GM19240 (cell line): ENCODE results near the gene CASD1.

Source experiments
- DNase-seq: peaks from one replicate; pipeline ENCODE4 v3.0.0; 2011; ENCODE audit warnings: low spot score; ENCODE audit not compliant: insufficient read length

CASD1 gene

DNA sequence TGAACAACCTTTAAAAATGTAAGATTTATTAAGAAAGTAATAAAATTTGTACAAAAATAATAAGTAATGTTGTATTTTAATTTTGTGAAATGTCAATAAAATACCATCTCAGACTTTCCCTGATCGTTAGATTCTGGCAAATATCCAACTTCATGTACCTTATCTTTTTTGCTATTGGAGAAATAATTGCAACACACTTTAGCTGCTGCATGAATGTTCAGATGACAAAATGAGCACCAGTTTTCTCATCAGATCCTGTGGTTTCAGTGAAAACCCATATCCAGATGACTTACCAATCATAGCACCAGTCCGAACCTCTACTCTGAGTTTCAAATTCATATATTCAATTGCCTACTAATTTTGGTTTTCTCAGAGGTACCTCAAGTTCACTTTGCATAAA, 69.9 kb downstream of the CASD1 start:
- DNase-seq = no peak

DNA sequence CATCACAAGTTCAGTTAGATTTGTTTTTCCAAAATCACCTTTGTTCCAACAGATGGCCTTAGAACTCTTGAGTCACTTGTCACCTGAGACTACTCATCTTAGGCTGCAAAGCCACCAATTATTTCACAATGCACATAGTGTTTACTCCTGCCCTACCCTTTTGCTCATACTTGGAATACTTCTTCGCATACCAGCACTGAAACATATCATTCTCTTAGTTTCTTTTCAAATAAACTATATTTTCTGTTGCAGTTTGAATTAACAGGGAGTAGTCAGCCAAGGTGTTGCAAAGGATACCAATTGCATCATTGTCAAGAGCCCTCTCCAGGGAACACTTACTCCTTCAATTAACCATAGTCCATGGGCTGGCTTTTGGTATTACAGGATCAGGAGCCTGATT, 71.0 kb downstream of the CASD1 start:
- DNase-seq = no peak

DNA sequence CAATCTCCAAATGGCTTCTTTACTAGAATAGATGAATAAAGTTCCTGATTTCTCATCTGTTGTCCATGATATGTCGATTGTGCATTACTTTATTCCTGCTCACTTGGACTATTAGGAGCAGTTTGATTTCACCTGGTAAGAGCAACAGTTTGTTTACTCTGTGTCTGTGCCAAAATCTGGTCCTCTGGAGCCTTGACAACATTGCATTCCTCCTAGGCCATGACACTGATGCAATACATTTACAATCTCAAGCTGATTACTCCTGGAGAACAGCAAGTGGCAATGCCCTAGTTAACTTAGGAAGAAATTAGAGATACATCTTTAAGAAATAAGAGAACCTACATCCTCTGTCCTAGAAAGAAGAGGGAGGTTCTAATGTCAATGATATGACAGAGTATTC, 74.5 kb downstream of the CASD1 start:
- DNase-seq = no peak

DNA sequence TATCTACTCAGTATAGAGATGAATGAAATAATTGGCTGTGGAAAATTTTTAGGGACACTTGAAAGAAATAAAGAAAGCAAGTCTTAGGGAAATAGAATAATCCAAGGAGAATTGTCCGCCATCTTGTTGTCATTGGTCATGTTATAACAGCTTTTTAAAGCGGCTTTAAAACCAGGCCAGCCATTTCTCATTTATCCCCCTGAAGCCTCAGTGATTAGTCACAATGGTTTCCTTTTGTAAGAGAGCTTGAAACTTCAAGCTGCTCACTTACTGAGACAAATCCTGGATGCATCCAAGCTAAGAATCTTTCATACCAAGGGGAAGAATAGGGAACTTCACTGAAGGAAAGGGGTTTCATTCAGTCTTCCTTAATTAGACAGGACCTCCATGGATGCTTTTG, 78.5 kb downstream of the CASD1 start:
- DNase-seq = no peak

DNA sequence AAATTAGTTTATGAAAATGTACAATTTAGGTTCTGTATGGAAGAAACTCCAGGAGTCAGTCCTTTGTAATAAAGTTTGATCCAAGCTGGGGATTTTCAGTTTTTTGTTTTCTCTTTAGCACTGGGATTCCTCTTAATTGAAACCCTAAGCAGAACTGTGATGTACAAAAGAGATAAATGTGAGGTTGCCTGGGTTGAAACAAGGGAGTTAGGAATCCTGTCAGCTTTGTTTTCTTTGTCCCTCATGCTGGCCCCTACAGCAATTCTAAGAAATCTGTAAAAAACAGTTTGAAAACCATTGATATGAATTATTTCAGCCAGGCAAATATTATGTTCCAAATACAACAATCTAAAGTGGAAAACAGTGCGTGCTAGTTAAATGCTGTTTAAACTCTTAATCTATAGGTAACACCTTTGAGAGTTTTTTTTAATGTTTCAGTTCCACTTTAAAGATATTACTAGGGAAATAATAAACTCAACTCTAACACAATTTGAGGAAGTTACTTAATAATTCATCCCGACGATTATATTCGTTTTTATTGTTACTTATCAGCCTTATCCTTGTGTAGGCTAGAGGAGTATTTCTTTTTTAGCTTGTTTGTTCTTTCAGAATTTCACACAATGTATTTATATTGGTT, 81.0 kb downstream of the CASD1 start:
- no peak for DNase-seq

DNA sequence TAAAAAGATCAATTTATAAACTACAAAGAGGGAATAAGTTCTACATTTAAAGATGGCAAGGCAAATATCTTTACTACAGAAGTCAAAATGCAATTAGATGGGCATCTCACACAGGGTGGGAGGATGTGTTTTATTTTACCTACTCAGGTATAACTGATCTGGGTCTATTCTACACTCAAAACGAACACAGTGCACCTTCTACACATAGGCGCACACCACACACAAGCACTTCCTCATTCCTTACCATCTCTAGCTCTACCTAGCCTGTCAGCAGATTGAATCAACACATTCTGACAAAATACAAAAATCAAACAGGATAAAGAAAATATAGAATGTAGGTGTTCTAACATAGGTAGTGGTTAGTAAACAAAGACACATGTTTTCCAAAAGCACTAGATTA, 81.6 kb downstream of the CASD1 start:
- DNase-seq = no peak

DNA sequence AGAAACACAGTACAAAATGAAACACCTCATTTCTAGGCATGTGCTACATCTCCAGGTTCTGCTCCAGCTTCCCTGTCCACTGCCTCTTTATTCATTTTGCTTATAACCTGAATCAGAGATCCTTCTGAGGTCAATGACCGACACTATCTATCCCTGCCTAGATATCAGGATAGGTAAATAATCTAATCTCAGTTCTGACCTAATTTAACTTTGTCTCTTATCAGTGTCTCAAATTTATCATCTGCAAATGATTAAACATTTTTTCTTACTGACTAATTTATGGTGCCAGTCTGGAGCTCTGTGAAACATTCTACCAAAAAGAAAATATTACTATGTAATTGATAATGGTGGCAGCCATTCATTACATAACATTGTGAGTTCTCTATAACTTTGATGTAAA, 85.3 kb downstream of the CASD1 start:
- DNase-seq = no peak

DNA sequence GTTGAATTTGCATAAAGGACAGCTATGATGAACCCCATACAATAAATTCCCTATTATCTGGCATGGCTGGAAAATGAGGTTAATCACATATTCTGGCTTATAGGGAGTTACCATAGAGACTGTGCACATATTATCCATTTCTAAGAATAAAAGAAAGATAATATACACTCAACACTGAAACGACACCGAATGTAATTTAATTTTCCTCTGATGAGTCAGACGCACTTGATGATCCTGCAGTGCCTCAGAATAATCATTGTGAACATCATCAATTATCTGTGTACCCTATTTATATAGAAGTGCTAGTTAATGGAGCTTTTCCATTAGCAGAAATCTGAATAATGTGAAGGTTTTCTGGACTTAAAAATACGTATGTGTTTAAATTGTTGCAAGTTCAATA, 86.1 kb downstream of the CASD1 start:
- no peak for DNase-seq

DNA sequence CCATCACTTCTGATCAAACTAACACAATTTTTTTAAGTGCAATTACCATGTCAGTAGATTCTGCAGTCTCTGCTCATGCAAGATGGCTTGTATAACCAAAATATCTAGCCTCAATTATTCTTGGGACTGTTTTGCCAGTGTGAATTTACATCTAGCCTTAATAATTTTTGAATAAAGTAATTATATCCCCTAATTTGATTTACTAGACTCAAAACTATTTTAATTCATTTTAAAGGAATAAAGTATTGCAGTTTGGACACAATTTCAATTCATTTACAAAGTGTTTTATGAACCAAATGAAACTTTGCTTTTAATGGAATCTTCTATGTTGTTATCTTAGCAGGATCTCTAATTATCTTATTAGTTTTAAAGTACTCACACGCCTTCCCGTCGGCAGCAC, 90.7 kb downstream of the CASD1 start:
- DNase-seq = no peak

DNA sequence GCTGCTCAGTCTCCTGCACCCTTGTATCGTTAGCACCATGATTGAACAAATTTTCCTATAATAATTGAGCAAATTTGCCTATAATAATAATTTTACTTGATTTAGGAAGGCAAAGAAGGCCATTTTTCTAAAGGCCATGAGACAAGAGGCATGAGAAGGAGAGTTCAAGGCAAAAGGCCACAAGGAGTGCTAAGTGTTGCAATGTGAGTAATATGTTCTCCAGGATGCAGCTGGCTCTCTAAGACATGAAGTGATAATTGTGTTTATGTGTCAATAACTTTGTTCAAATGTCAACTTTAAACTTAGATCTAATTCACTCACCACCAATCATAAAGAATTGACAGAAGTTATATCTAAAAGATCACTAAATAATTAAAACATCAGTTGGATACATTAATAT, 92.6 kb downstream of the CASD1 start:
- DNase-seq = no peak

DNA sequence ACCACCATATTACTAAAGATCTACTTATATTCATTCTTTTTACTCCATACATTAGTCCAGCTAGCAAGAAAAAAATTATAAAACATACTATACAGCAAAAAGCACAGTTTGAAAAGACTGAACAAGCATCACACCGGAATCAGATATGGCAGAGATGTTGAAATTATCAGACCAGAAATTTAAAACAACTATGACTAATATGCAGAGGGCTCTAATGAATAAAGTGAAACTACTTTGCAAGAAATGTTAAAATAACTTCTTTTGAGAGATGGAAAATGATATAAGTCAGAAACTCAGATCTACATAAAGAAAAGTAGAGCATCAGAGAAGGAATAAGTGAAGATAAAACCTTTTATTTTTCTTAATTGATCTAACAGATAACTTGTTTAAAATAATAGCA, 95.4 kb downstream of the CASD1 start:
- DNase-seq = no peak
